ENCODE results near the gene PCDHGA7. TPM values are rescaled to one million over a fixed set of nuclear protein-coding genes. Genes with fewer than 3 reads are reported as not detected.

The PCDHGA7 gene
- 0.89 and 2.0 TPM in 2 replicates for total RNA-seq

GRCh38 chr5:141382469-141383294, at the start of gene PCDHGA7:
Gene PCDHGA7, plus strand, starts transcription at chr5:141382742. Its CDS starts 158 bp downstream, at chr5:141382900.

DNA sequence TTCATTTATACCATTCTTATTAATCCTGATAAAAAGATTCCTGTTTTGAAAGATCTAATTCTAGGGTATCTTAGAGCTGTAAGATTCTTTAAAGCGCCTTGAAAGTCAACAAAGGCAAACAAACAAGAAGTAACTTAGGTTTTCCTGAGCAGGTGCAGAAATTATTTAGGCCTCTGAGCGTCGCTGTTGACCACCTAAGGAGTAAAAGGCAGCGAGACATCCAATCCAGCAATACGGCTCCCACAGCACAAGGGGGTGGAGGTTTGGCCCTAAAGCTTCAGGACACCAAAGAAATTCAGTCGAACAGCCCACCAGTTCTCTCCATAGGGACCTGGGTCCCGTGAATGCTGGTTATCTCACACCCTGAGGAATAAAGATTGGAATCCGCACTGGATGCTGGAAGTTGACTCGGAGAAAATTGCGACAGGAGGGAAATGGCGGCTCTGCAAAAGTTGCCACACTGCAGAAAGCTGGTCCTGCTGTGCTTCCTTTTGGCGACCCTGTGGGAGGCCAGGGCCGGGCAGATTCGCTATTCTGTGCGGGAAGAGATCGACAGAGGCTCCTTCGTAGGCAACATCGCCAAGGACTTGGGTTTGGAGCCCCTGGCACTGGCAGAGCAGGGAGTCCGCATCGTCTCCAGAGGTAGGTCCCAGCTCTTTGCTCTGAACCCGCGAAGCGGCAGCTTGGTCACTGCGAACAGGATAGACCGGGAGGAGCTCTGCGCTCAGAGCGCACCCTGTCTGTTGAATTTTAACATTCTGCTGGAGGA, 43.8 kb upstream of the PCDHGA7 start, which contains the start of gene PCDHGA2:
PCDHGA2 (plus strand) TSS at position 223 of the 769 bp plus-strand sequence.

DNA sequence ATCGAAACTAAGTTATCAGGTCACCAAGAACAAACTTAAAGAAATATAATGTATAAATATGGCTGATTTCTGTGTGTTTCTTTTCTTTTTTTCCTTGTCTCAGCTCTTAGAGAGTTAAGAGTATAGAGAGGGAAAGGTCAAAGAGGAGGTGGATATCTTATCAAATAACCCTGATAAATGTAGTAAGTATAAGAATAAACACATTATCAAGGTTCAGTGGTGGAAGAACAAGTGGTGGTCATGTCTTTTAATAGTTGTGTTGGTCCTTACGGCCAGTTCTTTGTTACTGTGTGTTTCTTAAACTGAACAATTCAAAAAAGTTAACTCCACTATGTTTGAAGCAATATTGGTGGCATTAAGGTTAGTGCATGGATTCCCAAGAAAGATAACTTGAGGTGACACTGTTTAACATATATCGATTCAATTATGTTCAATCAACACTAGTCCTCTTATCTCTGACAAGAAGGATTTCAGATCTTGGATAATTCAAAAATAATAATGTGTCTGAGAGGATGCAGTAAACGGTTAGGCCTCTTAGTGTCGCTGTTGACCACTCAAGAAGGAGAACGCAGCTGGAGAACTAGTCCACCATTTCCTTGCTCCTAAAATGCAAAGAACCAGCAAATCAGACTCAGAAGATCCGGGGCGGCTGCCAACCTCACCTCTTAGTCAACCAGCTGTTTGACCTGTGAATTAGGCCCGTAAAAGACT, 39.1 kb upstream of the PCDHGA7 start, which contains the start of gene PCDHGA3:
PCDHGA3 (plus strand) TSS at position 588 of the 711 bp plus-strand sequence. CDS start 205 bp downstream, outside the sequence.

DNA sequence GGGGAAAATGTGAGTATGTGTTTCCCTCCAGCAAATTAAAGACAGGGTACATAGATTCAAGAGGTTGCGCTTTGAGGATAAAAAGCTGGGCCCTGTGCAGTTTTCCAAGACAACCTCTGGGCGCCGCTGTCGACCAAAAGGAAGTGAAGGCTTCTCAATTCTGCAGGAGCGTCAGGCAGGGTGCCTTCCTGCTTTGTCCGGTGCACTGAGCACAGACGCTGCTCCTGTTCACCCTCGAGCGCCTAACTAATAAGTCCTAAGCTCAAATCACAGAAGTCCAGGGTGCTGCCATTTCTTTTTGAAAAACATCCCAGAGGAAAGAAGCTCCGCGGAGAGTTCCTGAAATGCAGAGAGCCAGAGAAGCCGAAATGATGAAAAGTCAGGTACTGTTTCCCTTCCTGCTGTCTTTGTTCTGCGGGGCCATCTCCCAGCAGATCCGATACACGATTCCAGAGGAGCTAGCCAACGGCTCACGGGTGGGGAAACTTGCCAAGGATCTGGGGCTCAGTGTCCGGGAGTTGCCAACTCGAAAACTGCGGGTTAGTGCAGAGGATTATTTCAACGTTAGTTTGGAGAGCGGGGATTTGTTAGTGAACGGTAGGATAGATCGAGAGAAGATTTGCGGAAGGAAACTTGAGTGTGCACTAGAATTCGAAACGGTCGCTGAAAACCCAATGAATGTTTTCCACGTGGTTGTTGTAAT, 32.5 kb upstream of the PCDHGA7 start, which contains the start of gene PCDHGB1:
PCDHGB1 (plus strand) TSS at position 183 of the 703 bp plus-strand sequence; CDS start at position 345, 162 bp downstream.

GRCh38 chr5:141354900-141355469, 27.6 kb upstream of the PCDHGA7 start, which contains the start of gene PCDHGA4:
Gene PCDHGA4, plus strand, starts transcription at chr5:141355021. Its CDS starts 87 bp downstream, at chr5:141355108.

GRCh38 chr5:141359790-141360426, 22.6 kb upstream of the PCDHGA7 start, which contains the start of gene PCDHGB2:
Gene PCDHGB2, plus strand, starts transcription at chr5:141359994. Its CDS starts 142 bp downstream, at chr5:141360136.

DNA sequence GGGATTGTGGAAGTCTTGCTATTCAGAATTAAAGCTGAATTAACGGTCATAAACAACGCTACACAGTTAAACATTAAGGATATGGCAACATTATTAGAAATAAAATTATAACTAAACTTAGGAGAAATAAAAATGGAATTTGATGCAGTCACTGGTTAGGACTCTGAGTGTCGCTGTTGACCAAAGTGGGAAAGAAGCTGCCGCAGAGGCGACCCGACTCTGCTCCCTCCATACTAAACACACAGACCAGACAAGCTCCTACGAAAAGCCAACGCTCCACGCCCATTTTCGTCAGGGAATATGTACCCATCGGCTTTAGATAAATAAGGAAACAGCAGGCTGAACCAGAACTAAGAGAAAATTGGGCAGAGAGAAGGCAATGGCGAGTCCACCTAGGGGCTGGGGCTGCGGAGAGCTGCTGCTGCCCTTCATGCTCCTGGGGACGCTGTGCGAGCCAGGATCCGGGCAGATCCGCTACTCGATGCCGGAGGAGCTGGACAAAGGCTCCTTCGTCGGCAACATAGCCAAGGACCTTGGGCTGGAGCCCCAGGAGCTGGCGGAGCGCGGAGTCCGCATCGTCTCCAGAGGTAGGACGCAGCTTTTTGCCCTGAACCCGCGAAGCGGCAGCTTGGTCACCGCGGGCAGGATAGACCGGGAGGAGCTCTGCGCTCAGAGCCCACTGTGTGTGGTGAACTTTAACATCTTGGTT, 18.4 kb upstream of the PCDHGA7 start, which contains the start of gene PCDHGA5:
PCDHGA5 (plus strand) TSS at position 211 of the 709 bp plus-strand sequence; CDS start at position 380, 169 bp downstream.

DNA sequence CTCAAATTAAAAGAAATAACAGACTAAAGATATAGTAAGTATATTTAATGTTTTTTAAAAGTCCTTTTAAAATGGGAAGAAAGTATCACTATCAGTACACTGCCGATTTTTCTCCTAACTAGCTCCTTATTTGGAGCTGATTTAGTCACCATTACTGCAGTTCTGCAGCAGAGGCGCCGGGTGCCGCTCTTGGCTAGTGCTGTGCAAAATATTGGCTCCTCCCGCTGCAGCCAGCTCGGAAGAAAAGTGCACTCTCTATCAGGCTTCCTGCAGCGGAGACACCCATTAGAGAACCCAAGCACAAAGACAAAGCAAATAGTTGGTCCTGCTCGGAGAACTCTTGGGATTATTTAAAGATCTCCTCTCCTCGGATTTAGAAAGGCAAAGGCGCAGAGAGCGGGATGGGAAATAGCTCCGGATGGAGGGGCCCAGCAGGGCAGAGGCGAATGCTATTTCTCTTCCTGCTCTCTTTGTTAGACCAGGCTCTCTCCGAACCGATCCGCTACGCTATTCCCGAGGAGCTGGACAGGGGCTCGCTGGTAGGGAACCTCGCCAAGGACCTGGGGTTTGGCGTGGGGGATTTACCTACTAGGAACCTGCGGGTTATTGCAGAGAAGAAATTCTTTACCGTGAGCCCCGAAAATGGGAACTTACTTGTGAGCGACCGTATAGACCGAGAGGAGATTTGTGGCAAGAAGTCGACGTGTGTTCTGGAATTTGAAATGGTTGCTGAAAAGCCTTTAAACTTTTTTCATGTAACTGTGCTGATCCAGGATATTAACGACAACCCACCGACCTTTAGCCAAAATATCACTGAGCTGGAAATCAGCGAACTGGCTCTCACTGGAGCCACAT, 12.3 kb upstream of the PCDHGA7 start, which contains the start of gene PCDHGB3:
PCDHGB3 (plus strand) TSS at position 249 of the 855 bp plus-strand sequence; CDS start at position 402, 153 bp downstream.

DNA sequence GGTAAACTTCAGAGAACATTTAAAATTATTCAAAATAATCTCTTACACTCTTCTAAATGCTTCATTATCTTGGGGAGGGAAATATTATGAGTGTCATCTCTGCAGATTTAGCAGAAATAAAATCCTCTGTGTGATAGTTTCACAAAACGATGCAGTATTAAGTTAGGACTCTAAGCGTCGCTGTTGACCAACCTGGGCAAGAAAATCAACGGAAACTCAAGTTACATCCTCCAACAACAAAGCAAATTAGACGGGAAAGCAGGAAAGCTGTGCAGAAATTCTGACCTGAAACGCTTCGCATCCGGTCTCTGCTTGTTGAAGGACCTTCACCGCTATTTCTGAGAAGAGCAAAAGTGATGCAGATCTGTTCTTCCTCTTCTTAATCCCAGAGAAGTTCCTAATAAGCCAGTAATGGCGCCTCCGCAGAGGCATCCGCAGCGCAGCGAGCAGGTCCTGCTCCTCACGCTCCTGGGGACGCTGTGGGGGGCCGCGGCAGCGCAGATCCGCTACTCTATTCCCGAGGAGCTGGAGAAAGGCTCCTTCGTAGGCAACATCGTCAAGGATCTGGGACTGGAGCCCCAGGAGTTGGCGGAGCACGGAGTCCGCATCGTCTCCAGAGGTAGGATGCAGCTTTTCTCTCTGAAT, 8.7 kb upstream of the PCDHGA7 start, which contains the start of gene PCDHGA6:
PCDHGA6 (plus strand) TSS at position 219 of the 645 bp plus-strand sequence; CDS start at position 412, 193 bp downstream.

DNA sequence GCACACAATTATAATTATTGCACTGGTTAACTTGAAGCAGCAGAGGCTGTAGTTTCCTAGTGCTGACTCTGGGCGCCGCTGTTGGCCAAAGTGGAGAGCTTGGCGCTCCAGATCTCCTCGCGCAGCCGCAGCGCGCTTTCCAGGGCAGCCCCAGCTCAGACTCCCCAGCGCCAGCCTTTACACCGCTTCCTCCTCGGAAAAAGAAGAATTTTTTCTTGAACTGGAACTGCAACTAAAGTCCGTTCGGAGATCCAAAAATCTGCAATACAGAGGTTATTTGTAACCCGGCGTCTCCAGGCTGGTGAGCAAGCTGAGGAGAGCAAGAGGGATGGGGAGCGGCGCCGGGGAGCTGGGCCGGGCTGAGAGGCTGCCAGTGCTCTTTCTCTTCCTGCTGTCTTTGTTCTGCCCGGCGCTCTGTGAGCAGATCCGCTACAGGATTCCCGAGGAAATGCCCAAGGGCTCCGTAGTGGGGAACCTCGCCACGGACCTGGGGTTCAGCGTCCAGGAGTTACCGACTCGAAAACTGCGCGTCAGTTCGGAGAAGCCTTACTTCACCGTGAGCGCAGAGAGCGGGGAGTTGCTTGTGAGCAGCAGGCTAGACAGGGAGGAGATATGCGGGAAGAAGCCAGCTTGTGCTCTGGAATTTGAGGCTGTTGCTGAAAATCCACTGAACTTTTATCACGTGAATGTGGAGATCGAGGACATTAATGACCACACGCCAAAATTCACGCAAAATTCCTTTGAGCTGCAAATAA, 5.2 kb downstream of the PCDHGA7 start, which contains the start of gene PCDHGB4:
PCDHGB4 (plus strand) TSS at position 142 of the 755 bp plus-strand sequence; CDS start at position 329, 187 bp downstream.

GRCh38 chr5:141392429-141393198, 10.1 kb downstream of the PCDHGA7 start, which contains the start of gene PCDHGA8:
Gene PCDHGA8, plus strand, starts transcription at chr5:141392633. Its CDS starts 181 bp downstream, at chr5:141392814.

GRCh38 chr5:141397756-141398551, 15.4 kb downstream of the PCDHGA7 start, which contains the start of gene PCDHGB5:
Gene PCDHGB5, plus strand, starts transcription at chr5:141397947. Its CDS starts 181 bp downstream, at chr5:141398128.

DNA sequence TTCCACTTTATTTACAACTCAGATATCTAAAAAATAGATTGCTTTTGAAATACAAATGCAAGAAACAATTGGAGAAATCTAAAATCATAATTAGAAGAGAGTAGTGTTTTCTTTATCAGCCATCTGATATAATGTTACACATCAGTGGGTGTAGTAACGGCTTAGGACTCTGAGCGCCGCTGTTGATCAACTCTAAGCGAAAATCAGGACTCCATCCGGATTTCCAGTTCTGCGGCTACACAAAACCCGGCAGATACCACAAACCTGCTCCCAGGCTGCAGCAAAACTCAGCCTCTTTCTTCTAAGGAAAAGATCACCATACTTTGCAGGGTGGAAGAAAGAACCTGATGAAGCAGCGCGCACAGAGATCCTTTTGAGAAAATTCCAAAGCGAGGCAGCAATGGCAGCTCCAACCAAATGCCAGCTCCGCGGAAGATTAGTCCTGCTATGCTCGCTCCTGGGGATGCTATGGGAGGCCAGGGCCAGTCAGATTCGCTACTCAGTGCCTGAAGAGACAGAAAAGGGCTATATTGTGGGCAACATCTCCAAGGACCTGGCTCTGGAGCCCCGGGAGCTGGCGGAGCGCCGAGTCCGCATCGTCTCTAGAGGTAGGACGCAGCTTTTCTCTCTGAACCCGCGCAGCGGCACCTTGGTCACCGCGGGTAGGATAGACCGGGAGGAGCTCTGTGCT, 20.2 kb downstream of the PCDHGA7 start, which contains the start of gene PCDHGA9:
PCDHGA9 (plus strand) TSS at position 226 of the 691 bp plus-strand sequence; CDS start at position 401, 175 bp downstream.

DNA sequence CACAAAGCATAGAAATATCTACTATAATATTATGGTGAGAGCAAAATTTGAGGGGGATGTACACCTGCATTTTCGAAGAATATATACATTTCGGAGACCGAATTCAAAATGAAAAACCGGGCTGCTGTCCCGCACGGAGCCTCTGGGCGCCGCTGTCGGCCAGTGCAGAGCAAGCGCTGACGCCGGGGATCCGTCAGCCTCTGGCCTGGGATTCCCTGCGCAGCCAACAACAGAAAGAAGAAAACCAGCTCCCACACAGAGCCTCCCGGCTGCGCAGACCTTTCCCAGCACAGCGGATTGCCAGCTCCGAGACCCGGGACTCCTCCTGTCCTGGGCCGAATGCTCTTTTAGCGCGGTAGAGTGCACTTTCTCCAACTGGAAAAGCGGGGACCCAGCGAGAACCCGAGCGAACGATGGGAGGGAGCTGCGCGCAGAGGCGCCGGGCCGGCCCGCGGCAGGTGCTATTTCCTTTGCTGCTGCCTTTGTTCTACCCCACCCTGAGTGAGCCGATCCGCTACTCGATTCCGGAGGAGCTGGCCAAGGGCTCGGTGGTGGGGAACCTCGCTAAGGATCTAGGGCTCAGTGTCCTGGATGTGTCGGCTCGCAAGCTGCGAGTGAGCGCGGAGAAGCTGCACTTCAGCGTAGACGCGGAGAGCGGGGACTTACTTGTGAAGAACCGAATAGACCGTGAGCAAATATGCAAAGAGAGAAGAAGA, 25.4 kb downstream of the PCDHGA7 start, which contains the start of gene PCDHGB6:
PCDHGB6 (plus strand) TSS at position 232 of the 716 bp plus-strand sequence; CDS start at position 414, 182 bp downstream.

